MCF 10A (cell line): ENCODE data around the gene SRRM3. TPM values are rescaled to one million over a fixed set of nuclear protein-coding genes. Genes with fewer than 3 reads are reported as not detected.

Experiments used
- BruUV-seq: library from RNA; stranded (reverse); fragments of 400-500 nt; replicated peaks from 2 replicates; lab custom pipeline; 2021; lab: Mats Ljungman, UMichigan
- CTCF ChIA-PET: fragments of 300-600 bp; sonication (Branson Sonifier 250); formaldehyde crosslinking; extraction: SDS; loops from one replicate; lab custom pipeline; 2021; ENCODE audit warnings: antibody characterized with exemption, inconsistent platforms; lab: Yijun Ruan, JAX
- POLR2A ChIA-PET: fragments of 300-600, 350-650 bp; sonication (Branson Sonifier 250); formaldehyde crosslinking; extraction: SDS; loops from one replicate; lab custom pipeline; 2020; ENCODE audit warnings: antibody characterized with exemption, inconsistent platforms; lab: Yijun Ruan, JAX
- DNase-seq: peaks from one replicate; pipeline ENCODE4 v3.0.0-alpha.2; 2018; ENCODE audit not compliant: unreplicated experiment
- H3K27ac Mint-ChIP-seq: one replicate; pipeline ENCODE4 v1.8.0; 2022; ENCODE audit warnings: mild to moderate bottlenecking, low read depth, mixed read lengths; ENCODE audit not compliant: unreplicated experiment
- H3K27me3 Mint-ChIP-seq: one replicate; pipeline ENCODE4 v1.8.0; 2022; ENCODE audit warnings: mixed read lengths; ENCODE audit not compliant: insufficient read depth, unreplicated experiment
- H3K36me3 Mint-ChIP-seq: one replicate; pipeline ENCODE4 v1.8.0; 2022; ENCODE audit warnings: mild to moderate bottlenecking, moderate library complexity, mixed read lengths; ENCODE audit not compliant: insufficient read depth, unreplicated experiment
- H3K4me1 Mint-ChIP-seq: one replicate; pipeline ENCODE4 v1.8.0; 2022; ENCODE audit warnings: mixed read lengths; ENCODE audit not compliant: insufficient read depth, unreplicated experiment
- H3K4me3 Mint-ChIP-seq: one replicate; pipeline ENCODE4 v1.8.0; 2022; ENCODE audit warnings: mild to moderate bottlenecking, moderate library complexity, mixed read lengths; ENCODE audit not compliant: unreplicated experiment
- H3K9me3 Mint-ChIP-seq: one replicate; pipeline ENCODE4 v1.8.0; 2022; ENCODE audit warnings: mixed read lengths; ENCODE audit not compliant: unreplicated experiment
- CTCF ChIP-seq: fragments of 200-600 bp; IDR thresholded peaks from one replicate; pipeline ENCODE4 v1.8.0; 2022; ENCODE audit warnings: antibody characterized with exemption, mild to moderate bottlenecking; ENCODE audit not compliant: unreplicated experiment
- intact Hi-C: fragments of 100-400 bp; cut with micrococcal nuclease; formaldehyde crosslinking; loops from 2 replicates; pipeline ENCODE4 v1.14.1; 2022
- total RNA-seq: library from RNA; stranded (reverse); gene quantifications from 2 replicates; pipeline ENCODE4 v1.2.3, GENCODE V29; 2022

Gene SRRM3
- total RNA-seq, 1 experiment from 2014 or later = 0.70 TPM

DNA sequence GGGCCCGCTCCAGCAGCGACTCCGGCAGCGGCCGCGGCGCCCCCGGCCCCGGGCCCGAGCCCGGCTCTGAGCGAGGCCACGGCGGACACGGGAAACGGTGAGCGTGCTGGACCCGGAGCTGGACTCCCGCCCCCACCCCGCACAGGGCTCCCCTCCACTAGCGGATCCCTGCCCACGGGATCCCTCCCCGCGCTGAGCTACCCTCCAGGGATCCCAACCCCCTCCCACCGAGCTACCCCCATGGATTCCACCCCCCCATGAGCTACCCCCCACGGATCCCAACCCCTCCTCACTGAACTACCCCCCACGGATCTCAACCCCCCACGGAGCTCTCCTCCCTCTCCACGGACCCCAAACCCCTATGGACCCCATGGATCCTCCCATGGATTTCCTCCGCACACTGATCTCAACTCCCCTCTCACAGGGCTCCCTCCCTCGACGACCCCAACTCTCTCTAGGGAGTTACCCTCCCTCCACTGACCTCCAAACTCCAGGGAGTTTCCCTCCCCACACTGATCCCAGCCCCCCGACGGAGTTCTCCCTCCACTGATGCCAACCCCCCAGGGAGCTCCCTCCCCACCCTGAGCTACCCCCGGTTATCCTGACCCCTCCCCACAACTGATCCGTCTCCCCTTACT, 80.1 kb downstream of the SRRM3 start:
- H3K4me1 Mint-ChIP-seq = peaks cover 14% of the 10 kb centered on the region
- ChIA-PET POLR2A (interaction anchor here (0.6 to 2.5 kb wide), 3 partner anchors 9 to 36 kb away, joined by 3 to 7 read pairs (median 6); no protein-coding TSS in a partner anchor), CTCF (interaction anchor here (0.5 to 2.3 kb wide), 10 partner anchors 8 to 530 kb away, joined by 3 to 17 read pairs (median 4); no protein-coding TSS in a partner anchor)
- TF ChIP-seq CTCF = no peak
- no peak for DNase-seq
- H3K27me3 Mint-ChIP-seq = peaks cover 34% of the 10 kb centered on the region
- peaks cover 4% of the 10 kb centered on the region for H3K36me3 Mint-ChIP-seq
- no TSS peak for BruUV-seq
- H3K9me3 Mint-ChIP-seq = no peaks in the 10 kb centered on the region
- peak overlapping the region; percentile 70 for H3K4me3 Mint-ChIP-seq
- intact Hi-C loops = no loop called here
- H3K27ac Mint-ChIP-seq = peak overlapping the region; percentile 70

DNA sequence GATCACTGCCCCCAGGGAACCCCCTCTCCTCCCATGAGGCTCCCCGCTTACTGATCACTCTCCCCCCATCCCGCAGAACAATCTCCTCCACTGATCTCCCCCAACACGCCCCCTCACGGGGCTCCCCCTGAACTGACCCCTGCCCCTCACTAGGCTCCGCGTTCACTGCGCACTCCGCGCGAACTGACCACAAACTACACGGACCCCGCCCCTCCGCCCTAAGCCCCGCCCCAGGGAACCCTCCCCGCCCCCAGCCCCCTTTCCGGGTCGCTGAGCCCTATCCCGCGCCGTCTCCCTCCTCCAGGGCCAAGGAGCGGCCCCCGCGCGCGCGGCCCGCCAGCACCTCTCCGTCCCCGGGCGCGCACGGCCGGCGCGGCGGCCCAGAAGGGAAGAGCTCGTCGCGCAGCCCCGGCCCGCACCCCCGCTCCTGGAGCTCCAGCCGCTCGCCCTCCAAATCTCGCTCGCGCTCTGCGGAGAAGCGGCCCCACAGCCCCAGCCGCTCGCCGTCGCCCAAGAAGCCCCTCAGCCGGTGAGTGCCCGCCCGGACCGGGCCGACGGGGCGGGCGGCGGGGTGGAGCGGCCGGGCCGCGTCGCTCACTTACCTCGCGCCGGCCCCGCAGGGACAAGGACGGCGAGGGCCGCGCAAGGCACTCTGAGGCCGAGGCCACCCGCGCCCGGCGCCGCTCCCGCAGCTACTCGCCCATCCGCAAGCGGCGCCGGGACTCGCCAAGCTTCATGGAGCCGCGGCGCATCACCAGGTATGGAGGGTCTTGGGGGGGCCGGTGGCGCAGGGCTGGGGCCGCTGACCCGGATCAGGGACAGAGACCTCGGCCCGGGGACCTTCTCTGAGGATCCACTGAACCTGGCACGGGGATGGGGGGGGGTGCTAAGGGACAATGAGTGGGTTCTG, 80.9 kb downstream of the SRRM3 start:
- no peak for DNase-seq
- Mint-ChIP-seq H3K4me3 (peak overlapping the region; percentile 70), H3K4me1 (peaks cover 14% of the 10 kb centered on the region), H3K36me3 (peaks cover 4% of the 10 kb centered on the region), H3K27ac (peak overlapping the region; percentile 70), H3K27me3 (peaks cover 34% of the 10 kb centered on the region), H3K9me3 (no peaks in the 10 kb centered on the region)
- CTCF ChIA-PET = interaction anchor here (0.6 to 2.3 kb wide), 8 partner anchors 8 to 116 kb away, joined by 3 to 17 read pairs (median 5); no protein-coding TSS in a partner anchor
- intact Hi-C loops = no loop called here
- no TSS peak for BruUV-seq
- POLR2A ChIA-PET = interaction anchor here (0.6 to 2.5 kb wide), 3 partner anchors 20 to 36 kb away, joined by 3 to 7 read pairs (median 3); partner anchors contain the start of gene HSPB1
- TF ChIP-seq CTCF = no peak

DNA sequence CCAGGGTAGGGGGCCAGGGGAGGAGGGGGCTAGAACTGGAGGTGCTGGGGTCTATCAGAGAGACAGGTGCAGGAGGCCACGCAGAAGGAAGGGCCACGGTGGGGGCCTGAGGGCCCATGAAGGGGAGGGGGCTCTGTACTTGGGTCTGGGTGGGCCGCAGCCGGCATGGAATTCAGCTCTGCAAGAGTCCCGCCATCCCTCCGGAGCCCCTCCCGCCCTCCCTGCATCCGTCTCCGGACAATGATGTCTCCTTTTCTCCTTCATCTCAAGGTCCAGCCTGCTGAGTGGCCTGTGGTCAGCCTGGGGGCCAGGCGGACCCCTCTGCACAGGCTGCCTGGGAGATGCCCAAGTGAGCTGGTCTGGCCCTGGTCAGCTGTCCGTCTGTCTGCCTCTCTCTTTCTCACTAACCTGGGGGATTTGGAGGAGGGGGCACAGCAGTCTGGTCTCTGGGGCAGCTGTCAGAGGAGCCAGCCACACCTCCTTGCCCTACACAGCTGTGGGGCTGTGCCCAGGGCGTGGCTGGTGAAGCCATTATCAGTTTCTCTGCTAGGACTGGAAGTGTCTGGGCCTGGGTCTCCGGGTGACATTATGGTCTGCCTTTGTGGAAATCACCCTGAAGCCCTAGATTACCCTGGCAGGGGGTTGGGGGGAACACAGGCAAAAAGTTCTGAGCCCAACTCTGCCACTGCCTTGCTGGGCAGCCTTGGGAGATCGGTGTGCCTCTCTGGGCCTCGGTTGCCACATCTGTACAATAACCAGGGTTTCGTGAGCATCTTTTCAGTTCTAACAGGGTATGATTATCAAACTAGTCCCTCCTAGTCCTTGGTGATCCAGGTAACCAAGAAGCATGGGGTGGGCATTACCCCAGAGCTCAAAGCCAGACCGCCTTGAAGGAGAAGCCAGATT, 81.8 kb downstream of the SRRM3 start:
- DNase-seq = no peak
- peaks cover 4% of the 10 kb centered on the region for H3K36me3 Mint-ChIP-seq
- H3K27me3 Mint-ChIP-seq = peaks cover 34% of the 10 kb centered on the region
- no peak overlapping the region for H3K27ac Mint-ChIP-seq
- TF ChIP-seq CTCF = no peak
- no peaks in the 10 kb centered on the region for H3K9me3 Mint-ChIP-seq
- no TSS peak for BruUV-seq
- ChIA-PET POLR2A (interaction anchor here (2.5 kb wide), 1 partner anchor 35 kb away, joined by 7 read pairs; no protein-coding TSS in a partner anchor), CTCF (interaction anchor here (1.2 to 2.3 kb wide), 4 partner anchors 7 to 31 kb away, joined by 3 to 17 read pairs (median 9); no protein-coding TSS in a partner anchor)
- peak overlapping the region; percentile 70 for H3K4me3 Mint-ChIP-seq
- intact Hi-C loops = no loop called here
- peaks cover 14% of the 10 kb centered on the region for H3K4me1 Mint-ChIP-seq
